Sigmoid colon (tissue), 7 donors: ENCODE results near the gene OTUB1. TPM values are rescaled to one million over a fixed set of nuclear protein-coding genes. Genes with fewer than 3 reads are reported as not detected.
A peak's percentile ranks its signal among the peaks of the same experiment; 100 is the strongest.

Experiments
- DNase-seq: peaks from one replicate; pipeline ENCODE4 v3.0.0-alpha.2; 2019
- H3K27ac ChIP-seq, 4 donors: fragments of 200-600 bp; sonication (generic); one replicate each; pipeline ENCODE4 v1.5.1; 2016 to 2019; ENCODE audit warnings: mild to moderate bottlenecking in 1 of 4
- H3K27me3 ChIP-seq, 3 donors: fragments of 200-600 bp; sonication (generic); one replicate each; pipeline ENCODE4 v1.5.1; 2019; ENCODE audit warnings: mild to moderate bottlenecking in 1 of 3
- H3K36me3 ChIP-seq, 4 donors: fragments of 200-600 bp; sonication (generic); one replicate each; pipeline ENCODE4 v1.5.1; 2016 to 2019
- H3K4me1 ChIP-seq, 4 donors: fragments of 200-600 bp; sonication (generic); one replicate each; pipeline ENCODE4 v1.5.1; 2017 to 2019
- H3K4me3 ChIP-seq, 4 donors: fragments of 200-600 bp; sonication (generic); one replicate each; pipeline ENCODE4 v1.5.1; 2017 to 2019; ENCODE audit warnings: mild to moderate bottlenecking in 2 of 4, moderate library complexity in 1 of 4
- H3K9me3 ChIP-seq, 4 donors: fragments of 200-600 bp in 3 of 4; sonication (generic) in 3 of 4; one replicate each; pipeline versions ENCODE4 v1.5.1 to v1.6.1; 2013 to 2019
- EP300 ChIP-seq, 4 donors: sonication (generic); formaldehyde crosslinking; IDR thresholded peaks; one replicate each; pipeline ENCODE4 v1.6.1; 2017; ENCODE audit warnings: antibody characterized with exemption in 4 of 4
- POLR2A ChIP-seq, 2 donors: fragments of 450-650 bp; IDR thresholded peaks; one replicate each; pipeline ENCODE4 v1.6.1; 2016; ENCODE audit warnings: antibody characterized with exemption in 2 of 2, mild to moderate bottlenecking in 2 of 2, moderate library complexity in 2 of 2
- POLR2AphosphoS5 ChIP-seq, 4 donors: sonication (generic); formaldehyde crosslinking; IDR thresholded peaks; one replicate each; pipeline ENCODE4 v1.6.1; 2017; ENCODE audit warnings: antibody characterized with exemption in 4 of 4
- WGBS, 2 donors: extraction: QIAGEN DNeasy Blood & Tissue Kit; methylation state at CpG; one replicate each; pipeline ENCODE4 v1.1.7; 2013; 5-methylcytosine and 5-hydroxymethylcytosine counted together
- intact Hi-C: fragments of 100-400 bp; cut with DNase I; formaldehyde crosslinking; loops from one replicate; pipeline ENCODE4 v1.15.1; 2023
- polyA plus RNA-seq, 3 donors: library from polyadenylated mRNA; stranded (reverse); fragments of 200-250 nt; gene quantifications; one replicate each; pipeline ENCODE4 v1.2.3, GENCODE V29; 2013
- total RNA-seq, 4 donors: library from RNA; depleted of rRNA; stranded (reverse); fragments of >200 nt; gene quantifications; one replicate each; pipeline ENCODE4 v1.1.0, GENCODE V29; 2016
- TF ChIP-seq, protein P1 (sequence below), 4 experiments: fragments of 450-650 bp in 3 of 4; fragments of 200-600 bp in 1 of 4; IDR thresholded peaks; one replicate each; pipeline ENCODE4 v1.5.1; 2016 to 2019; ENCODE audit warnings: antibody characterized with exemption in 4 of 4, mild to moderate bottlenecking in 3 of 4, moderate library complexity in 2 of 4
- donor health status: healthy with polysubstance abuse.
- donor health status: Bipolar disorder and iron deficiency.
- donor health status: healthy.

The OTUB1 gene
- total and polyA plus RNA-seq, 7 donors, result 44.8 to 96.4 (median 61.7) TPM

DNA sequence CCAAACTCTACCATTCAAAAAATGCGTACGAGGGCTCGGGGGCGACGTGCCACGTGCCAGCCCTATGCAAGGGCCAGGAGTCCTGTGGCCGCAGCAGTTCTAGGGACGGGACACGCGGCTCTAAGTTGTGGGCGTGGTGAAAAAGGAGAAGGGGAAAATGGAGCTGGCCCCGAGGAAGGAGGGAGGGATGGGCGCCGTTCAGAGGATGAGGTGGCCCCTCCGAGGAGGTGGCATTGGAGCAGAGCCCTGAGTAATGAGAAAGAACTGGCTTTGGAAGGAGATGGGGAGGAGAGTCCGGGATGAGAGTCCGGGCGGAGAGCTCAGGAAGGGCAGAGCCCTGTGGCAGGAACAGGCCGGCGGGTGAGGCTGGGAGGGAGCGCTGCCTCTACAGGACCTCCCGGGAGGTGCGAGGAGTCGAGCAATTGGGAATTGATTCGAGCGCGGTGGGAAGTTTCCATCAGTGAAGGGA lies 21.0 kb downstream of the OTUB1 start:
- H3K27me3 ChIP-seq, result no peaks in the 10 kb centered on the region
- H3K9me3 ChIP-seq, result no peaks in the 10 kb centered on the region
- WGBS, 2 donors, result 1 to 2% methylated on average over 27 of the region's 27 CpGs
- intact Hi-C loops, result no loop called here
- no peaks in the 10 kb centered on the region for H3K36me3 ChIP-seq
- H3K4me1 ChIP-seq, result peaks cover 0 to 21% (median 17%) of the 10 kb centered on the region in 4 donors
- TF ChIP-seq, protein P1, sequence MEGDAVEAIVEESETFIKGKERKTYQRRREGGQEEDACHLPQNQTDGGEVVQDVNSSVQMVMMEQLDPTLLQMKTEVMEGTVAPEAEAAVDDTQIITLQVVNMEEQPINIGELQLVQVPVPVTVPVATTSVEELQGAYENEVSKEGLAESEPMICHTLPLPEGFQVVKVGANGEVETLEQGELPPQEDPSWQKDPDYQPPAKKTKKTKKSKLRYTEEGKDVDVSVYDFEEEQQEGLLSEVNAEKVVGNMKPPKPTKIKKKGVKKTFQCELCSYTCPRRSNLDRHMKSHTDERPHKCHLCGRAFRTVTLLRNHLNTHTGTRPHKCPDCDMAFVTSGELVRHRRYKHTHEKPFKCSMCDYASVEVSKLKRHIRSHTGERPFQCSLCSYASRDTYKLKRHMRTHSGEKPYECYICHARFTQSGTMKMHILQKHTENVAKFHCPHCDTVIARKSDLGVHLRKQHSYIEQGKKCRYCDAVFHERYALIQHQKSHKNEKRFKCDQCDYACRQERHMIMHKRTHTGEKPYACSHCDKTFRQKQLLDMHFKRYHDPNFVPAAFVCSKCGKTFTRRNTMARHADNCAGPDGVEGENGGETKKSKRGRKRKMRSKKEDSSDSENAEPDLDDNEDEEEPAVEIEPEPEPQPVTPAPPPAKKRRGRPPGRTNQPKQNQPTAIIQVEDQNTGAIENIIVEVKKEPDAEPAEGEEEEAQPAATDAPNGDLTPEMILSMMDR (IDR thresholded peaks at IDR 0.05), result no peak
- no peak for TF ChIP-seq POLR2AphosphoS5 (IDR thresholded peaks at IDR 0.05)
- no peak for TF ChIP-seq EP300 (IDR thresholded peaks at IDR 0.05)
- no peak for TF ChIP-seq POLR2A (IDR thresholded peaks at IDR 0.05)
- H3K27ac ChIP-seq, result peak overlapping the region; percentile 48 to 63 (median 54)
- DNase-seq, result no peak
- H3K4me3 ChIP-seq, result peak overlapping the region; percentile 27 to 48 (median 42)

DNA sequence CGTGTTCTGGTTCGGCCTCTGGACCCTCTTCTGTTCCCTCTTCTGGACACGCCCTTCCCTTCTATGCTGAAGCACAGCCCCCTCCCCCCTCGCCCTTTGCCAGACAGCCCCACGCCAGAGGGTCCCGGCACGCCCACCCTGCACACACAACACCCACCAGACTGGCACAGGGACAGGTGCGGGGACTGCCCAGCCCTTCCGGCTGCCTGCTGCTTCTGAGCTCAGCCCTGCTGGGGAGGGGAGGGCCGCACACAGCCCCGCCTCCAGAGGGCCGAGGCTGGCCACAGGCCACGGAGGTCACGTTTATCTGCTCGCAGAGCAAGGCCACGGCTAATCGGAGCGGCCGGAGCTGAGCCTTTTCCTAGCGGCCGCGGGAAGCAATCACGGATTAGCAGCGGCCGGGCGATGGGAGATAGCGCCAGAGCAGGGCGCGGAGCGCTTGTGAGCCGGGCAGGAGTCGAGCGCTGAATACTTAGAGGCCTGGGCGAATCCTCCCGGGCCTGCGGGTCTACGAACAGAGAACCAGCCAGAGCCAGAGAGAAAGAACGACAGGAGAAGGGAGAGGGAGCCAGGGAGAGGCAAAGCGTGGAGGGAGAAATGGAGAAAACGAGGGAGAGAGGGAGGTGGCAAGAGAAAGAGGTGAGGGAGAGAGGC lies 21.5 kb downstream of the OTUB1 start:
- DNase-seq, result peak; percentile 87
- H3K27ac ChIP-seq, result peak overlapping the region; percentile 48 to 63 (median 54)
- intact Hi-C loops, result loop anchor here (2.0 kb wide), 1 partner anchor 29 kb away; no protein-coding TSS in a partner anchor

DNA sequence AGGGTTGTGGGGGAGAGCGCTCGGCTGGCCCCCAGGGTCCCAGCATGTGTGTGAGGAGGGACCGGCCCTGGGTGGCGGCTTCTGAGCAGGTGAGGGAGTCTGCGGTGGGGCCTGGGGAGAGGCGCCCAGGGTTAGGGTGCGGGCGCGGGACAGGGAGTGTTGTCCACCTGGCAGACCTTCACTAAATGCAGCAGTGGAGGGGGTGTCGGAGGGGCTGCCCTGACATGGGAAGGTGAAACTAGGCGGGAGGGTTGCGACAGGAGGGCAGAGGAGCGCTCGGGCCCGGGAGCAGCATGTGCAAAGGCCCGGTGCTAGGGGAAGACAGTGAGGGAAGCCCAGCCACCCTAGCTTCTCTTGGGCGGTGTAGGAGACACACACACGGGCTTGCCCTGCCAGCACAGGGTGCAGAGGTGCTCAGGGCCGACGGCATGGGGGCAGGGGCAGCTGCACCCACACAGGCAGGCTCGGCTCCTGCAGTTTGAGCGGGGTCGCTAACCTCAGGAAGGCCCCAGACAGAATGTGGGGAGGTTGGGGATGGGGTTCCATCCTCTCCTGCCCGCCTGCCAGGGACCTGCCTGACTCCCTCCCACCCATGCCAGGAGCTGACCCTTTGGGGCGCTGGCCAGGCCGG lies 22.2 kb downstream of the OTUB1 start:
- peak overlapping the region in 2 of 4 donors; percentile 46 to 48 for H3K4me3 ChIP-seq
- WGBS, 2 donors, result 89 to 92% methylated on average over 26 of the region's 26 CpGs

More for the DNA sequence above, 21.5 kb downstream of the OTUB1 start:
- WGBS, 2 donors, result 3 to 9% methylated on average over 40 of the region's 40 CpGs
- Histone ChIP-seq H3K36me3 (no peaks in the 10 kb centered on the region), H3K4me3 (peak overlapping the region; percentile 27 to 48 (median 42)), H3K4me1 (peaks cover 0 to 17% (median 17%) of the 10 kb centered on the region in 4 donors), H3K27me3 (no peaks in the 10 kb centered on the region), H3K9me3 (no peaks in the 10 kb centered on the region)
- TF ChIP-seq, protein P1 (IDR thresholded peaks at IDR 0.05), result peak in 2 of 4 experiments; percentile 41
- TF ChIP-seq EP300 (IDR thresholded peaks at IDR 0.05), result no peak

DNA sequence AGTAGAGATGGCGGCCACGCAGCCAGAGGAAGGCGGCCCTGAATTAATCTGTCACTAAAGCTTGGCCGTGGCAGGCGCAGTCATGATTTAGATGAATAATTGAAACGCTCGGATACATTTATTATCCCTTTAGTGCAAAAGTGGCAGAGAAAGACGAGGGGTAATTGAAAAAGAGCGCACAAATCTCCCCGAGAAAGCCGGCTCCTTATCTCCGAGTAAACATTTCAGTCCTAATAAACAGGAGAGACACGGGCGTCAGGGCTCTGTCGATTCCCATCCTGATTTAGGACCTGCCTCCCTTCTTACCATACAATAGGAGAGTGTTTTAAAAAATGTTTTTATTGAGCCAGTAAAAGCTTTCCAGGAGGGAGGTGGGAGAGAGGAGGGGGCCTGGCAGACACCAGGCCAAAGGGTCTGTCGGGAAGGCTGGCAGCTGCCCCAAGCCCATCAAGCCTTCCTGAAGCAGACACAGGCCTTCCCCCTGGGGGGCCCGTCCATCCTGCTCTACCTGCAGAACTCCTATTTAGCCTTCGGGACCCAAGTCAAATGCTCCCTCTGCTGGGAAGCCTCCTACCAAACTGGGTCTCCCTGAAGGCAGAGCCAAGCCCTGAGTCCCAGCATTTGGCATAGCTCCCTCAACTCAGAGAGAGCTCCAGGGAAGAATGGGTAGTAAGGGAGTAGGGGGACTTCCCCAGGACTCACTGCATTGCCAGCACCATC lies 22.8 kb downstream of the OTUB1 start:
- peaks cover 0 to 17% (median 17%) of the 10 kb centered on the region in 4 donors for H3K4me1 ChIP-seq

More for the DNA sequence above, 22.2 kb downstream of the OTUB1 start:
- intact Hi-C loops, result loop anchor here (2.0 kb wide), 1 partner anchor 28 kb away; no protein-coding TSS in a partner anchor
- no peak for TF ChIP-seq POLR2A (IDR thresholded peaks at IDR 0.05)
- Histone ChIP-seq H3K27ac (peak overlapping the region; percentile 48 to 63 (median 54)), H3K4me1 (peaks cover 0 to 17% (median 17%) of the 10 kb centered on the region in 4 donors), H3K9me3 (no peaks in the 10 kb centered on the region), H3K27me3 (no peaks in the 10 kb centered on the region), H3K36me3 (no peaks in the 10 kb centered on the region)
- DNase-seq, result no peak

More for the DNA sequence above, 22.8 kb downstream of the OTUB1 start:
- no peaks in the 10 kb centered on the region for H3K9me3 ChIP-seq
- H3K27me3 ChIP-seq, result no peaks in the 10 kb centered on the region
- no peak for TF ChIP-seq POLR2A (IDR thresholded peaks at IDR 0.05)
- no peak for TF ChIP-seq EP300 (IDR thresholded peaks at IDR 0.05)
- no peak for TF ChIP-seq POLR2AphosphoS5 (IDR thresholded peaks at IDR 0.05)
- TF ChIP-seq, protein P1 (IDR thresholded peaks at IDR 0.05), result no peak
- 82 to 92% methylated on average over 18 of the region's 18 CpGs for WGBS, 2 donors
- no peaks in the 10 kb centered on the region for H3K36me3 ChIP-seq
- H3K27ac ChIP-seq, result no peak overlapping the region
- no peak overlapping the region for H3K4me3 ChIP-seq
- DNase-seq, result no peak
- intact Hi-C loops, result loop anchor here (2.0 kb wide), 1 partner anchor 28 kb away; no protein-coding TSS in a partner anchor
